ENCODE measurements around the gene OXCT1. TPM values are rescaled to one million over a fixed set of nuclear protein-coding genes. Genes with fewer than 3 reads are reported as not detected.
A peak's percentile ranks its signal among the peaks of the same experiment; 100 is the strongest.

The OXCT1 gene
- total RNA-seq (2021; fragmentation: NEBNext Ultra II Directional; extraction: Animal tissue kit (Norgen Biotek cat#: 25700)) (25.8 and 28.2 TPM in 2 replicates), polyA plus RNA-seq (2011; rRNA removed) (5.2 and 10.1 TPM in 2 replicates), polyA minus RNA-seq (2011; rRNA and poly(A)+ RNA removed) (13.0 and 20.7 TPM in 2 replicates)
- 11.8 TPM for polyA plus RNA-seq (2011; cell fraction: cytosol; rRNA removed)
- polyA plus RNA-seq (2011; cell fraction: nucleus; rRNA removed), result 8.4 TPM
- 24.7 to 39.8 TPM (median 25.8 TPM) in 4 replicates for polyA plus RNA-seq (2012, experiment 1 of 2)
- 2.2 TPM for polyA plus RNA-seq (2012, experiment 2 of 2)
- polyA plus RNA-seq (2013, experiment 1 of 2), result 13.5 TPM
- 13.7 TPM for polyA plus RNA-seq (2013, experiment 2 of 2)
- polyA minus RNA-seq (2011; cell fraction: cytosol; rRNA and poly(A)+ RNA removed), result 13.1 TPM
- polyA minus RNA-seq (2011; cell fraction: nucleus; rRNA and poly(A)+ RNA removed), result 19.8 TPM
- long read RNA-seq, experiment 1, transcript OXCT1-201 (17 exons, 3,388 nt), result major isoform, 6 of 32 reads
- long read RNA-seq, experiment 1, partial matches to known transcripts, result 13 of 32 reads
- long read RNA-seq, experiment 1, other reads (novel, unspliced or antisense), result 12 of 32 reads
- long read RNA-seq, experiment 2, transcript OXCT1-201 (17 exons, 3,388 nt), result major isoform, 9 of 15 reads
- long read RNA-seq, experiment 2, partial matches to known transcripts, result 4 of 15 reads
- long read RNA-seq, experiment 2, other reads (novel, unspliced or antisense), result 1 of 15 reads

DNA sequence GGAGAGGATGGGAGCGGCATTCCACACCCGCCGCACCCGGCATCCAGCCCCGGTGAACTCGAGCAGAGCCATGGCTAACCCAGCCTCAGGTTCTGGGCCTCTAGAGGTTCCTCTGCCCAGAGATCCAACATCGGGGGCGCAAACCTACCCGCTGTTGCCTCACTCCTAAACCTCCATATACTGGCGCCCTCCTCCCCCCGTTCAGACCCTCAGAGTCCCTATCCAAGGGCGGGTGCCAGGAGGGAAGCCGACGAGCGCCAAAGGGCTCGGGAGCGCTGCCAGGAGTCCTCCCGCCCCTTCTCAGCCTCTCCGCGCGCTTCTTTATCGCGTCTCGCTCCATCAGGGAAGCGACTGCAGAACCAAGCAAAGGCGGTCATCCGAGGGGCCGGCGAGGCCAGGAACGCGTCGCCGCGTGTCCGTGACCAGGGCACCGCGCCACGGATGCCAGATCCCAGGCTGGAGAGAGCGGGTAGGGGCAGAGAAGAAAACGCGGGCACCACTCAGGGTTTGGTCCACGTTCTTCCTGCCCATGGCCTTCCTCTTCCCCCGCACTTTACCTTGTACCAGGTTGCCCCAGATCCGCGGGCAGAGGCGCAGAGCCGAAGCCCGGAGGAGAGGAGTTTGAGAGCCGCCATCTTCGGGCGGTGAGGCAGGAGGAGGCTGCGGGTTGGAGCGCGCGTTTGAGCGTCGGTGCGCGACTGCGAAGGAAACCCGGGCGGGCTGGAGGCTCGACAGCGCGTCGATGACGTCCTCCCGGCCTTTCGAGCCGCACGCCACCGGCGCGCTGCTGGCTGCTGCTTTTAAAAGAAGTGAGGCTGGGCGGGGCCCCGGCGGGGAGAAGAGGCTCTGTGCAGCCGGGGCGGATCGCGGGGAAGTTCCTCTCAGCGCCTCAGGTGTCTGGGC, at the start of gene OXCT1:
TSS of gene OXCT1 (minus strand) at position 702 of the 903 bp plus-strand sequence. CDS start at position 635, 67 bp downstream.
- H3K4me1 ChIP-seq (replicated peaks in 1 of 4; ENCODE audit: control insufficient read depth in 3 of 4, insufficient read depth in 4 of 4, low read length in 3 of 4), result peaks cover 0 to 10% (median 3%) of the 10 kb centered on the region in 4 experiments; a peak in 4 of 7 replicates
- H3K4me2 ChIP-seq (ENCODE audit: insufficient read depth in 1 of 2, low read depth in 2 of 2, low read length in 2 of 2), result peak within 1 kb of the TSS; percentile 70 to 72
- H3K79me2 ChIP-seq (ENCODE audit: control insufficient read depth in 1 of 2, insufficient read depth in 2 of 2, low read length in 2 of 2), result peaks cover 0 to 16% of the 10 kb centered on the region in 2 experiments; a peak in 2 of 4 replicates
- no peak within 1 kb of the TSS; the same call in 1 of the 2 replicates for H2BK5ac ChIP-seq (ENCODE audit: low read depth, low read length)
- no peak for FAIRE-seq
- peak within 1 kb of the TSS; percentile 94 for H4K8ac ChIP-seq (ENCODE audit: extremely low read depth, insufficient read depth, low read length)
- H2BK12ac ChIP-seq (ENCODE audit: low read depth, low read length), result peak within 1 kb of the TSS; percentile 52; the same call in 1 of the 2 replicates
- CTCF ChIA-PET (ENCODE audit: partially characterized antibody), result interaction anchor here (1.4 kb wide), 1 partner anchor 14 kb away, joined by 11 read pairs; no protein-coding TSS in a partner anchor
- H3K27me3 ChIP-seq (replicated peaks in 1 of 4; ENCODE audit: control insufficient read depth in 3 of 4, extremely low read depth in 1 of 4, insufficient read depth in 3 of 4, low read length in 3 of 4), result peaks cover 0 to 24% (median 8%) of the 10 kb centered on the region in 4 experiments; a peak in 5 of 7 replicates
- H2AFZ ChIP-seq (ENCODE audit: low read length), result peak within 1 kb of the TSS; percentile 98
- peak within 1 kb of the TSS; percentile 76 to 84 (median 82) for H3K9ac ChIP-seq (replicated peaks in 1 of 4; ENCODE audit: extremely low read depth in 1 of 4, low read depth in 3 of 4, low read length in 3 of 4)
- peaks cover 2 to 3% of the 10 kb centered on the region in 2 experiments for H4K20me1 ChIP-seq (replicated peaks in 1 of 2; ENCODE audit: control insufficient read depth in 1 of 2, insufficient read depth in 2 of 2, low read length in 2 of 2)
- no peak within 1 kb of the TSS for H3K23ac ChIP-seq (ENCODE audit: insufficient read length)
- peak within 1 kb of the TSS; percentile 60 for H2BK120ac ChIP-seq (replicated peaks; ENCODE audit: low read depth, low read length)
- H3K79me1 ChIP-seq (ENCODE audit: low read depth, low read length), result 0 out of 2 replicates have a peak, but pooled peaks cover 2% of the 10 kb centered on the region
- 0 out of 2 replicates have a peak within 1 kb of the TSS, but pooled peaks have one; percentile 72 for H2BK15ac ChIP-seq (ENCODE audit: low read length)
- DNase-seq (ENCODE audit: low read depth in 1 of 2, low spot score in 2 of 2), result peak; percentile 54 to 81
- H3K14ac ChIP-seq (ENCODE audit: insufficient read length), result no peak within 1 kb of the TSS
- peaks cover 11% of the 10 kb centered on the region; the same call in 1 of the 2 replicates for H3K23me2 ChIP-seq (ENCODE audit: low read depth, low read length)
- POLR2A ChIA-PET (ENCODE audit: partially characterized antibody), result interaction anchor here (0.9 to 2.5 kb wide), 5 partner anchors 11 to 77 kb away, joined by 3 to 17 read pairs (median 4); partner anchors contain the start of gene RIMOC1
- WGBS, 2 experiments (ENCODE audit: extremely low coverage in 1 of 2, insufficient coverage in 1 of 2, insufficient read length in 1 of 2, insufficient replicate concordance in 2 of 2, low coverage in 1 of 2, low lambda C conversion rate in 2 of 2, missing lambda C conversion rate in 1 of 2), result 1% methylated on average over 64 of the region's 82 CpGs; no CpG with 5 or more reads in 1 of the 2 experiments
- H4K91ac ChIP-seq (replicated peaks; ENCODE audit: insufficient read length, low read length), result peak within 1 kb of the TSS; percentile 95
- H3K9me3 ChIP-seq (ENCODE audit: insufficient read depth in 2 of 2, low read depth in 1 of 2, low read length in 1 of 2), result no peaks in the 10 kb centered on the region
- H3K36me3 ChIP-seq (ENCODE audit: control insufficient read depth in 2 of 4, insufficient read depth in 4 of 4, low read length in 3 of 4), result no peaks in the 10 kb centered on the region
- H3K4me3 ChIP-seq (ENCODE audit: extremely low read depth in 1 of 4, insufficient read depth in 2 of 4, low read depth in 3 of 4, low read length in 4 of 4), result peak within 1 kb of the TSS; percentile 61 to 86 (median 80)
- H2BK20ac ChIP-seq (ENCODE audit: low read length), result no peak within 1 kb of the TSS; the same call in 1 of the 2 replicates
- no peak within 1 kb of the TSS for H2AK5ac ChIP-seq (ENCODE audit: low read depth, low read length)
- peak within 1 kb of the TSS; percentile 36 for H4K5ac ChIP-seq (ENCODE audit: insufficient read length, low read depth, low read length)
- H3K18ac ChIP-seq (ENCODE audit: extremely low read depth, low read length), result peak within 1 kb of the TSS; percentile 83
- H3K56ac ChIP-seq (replicated peaks; ENCODE audit: insufficient read length, low read depth, low read length), result no peak within 1 kb of the TSS
- H3K27ac ChIP-seq (ENCODE audit: low read depth, low read length), result no peak within 1 kb of the TSS
- peak within 1 kb of the TSS; percentile 83 for H3K4ac ChIP-seq (replicated peaks; ENCODE audit: insufficient read length, low read depth, low read length)
- TF ChIP-seq RNF2 (IDR thresholded peaks at IDR 0.05; ENCODE audit: borderline replicate concordance, low read depth, low read length, missing control alignments, poor library complexity, severe bottlenecking) (peak; percentile 32), RFX5 (IDR thresholded peaks at IDR 0.05; ENCODE audit: borderline replicate concordance, low read depth, low read length) (no peak), SP2 (IDR thresholded peaks at IDR 0.05; ENCODE audit: low read length) (no peak), CBX8 (IDR thresholded peaks at IDR 0.05; ENCODE audit: borderline replicate concordance, low read depth, low read length) (no peak), POLR2A (IDR thresholded peaks at IDR 0.05; ENCODE audit: control extremely low read depth in 1 of 2, low read depth in 2 of 2, low read length in 2 of 2) (peak; percentile 90 to 92), RBBP5 (IDR thresholded peaks at IDR 0.05; ENCODE audit: borderline replicate concordance, low read depth, low read length) (peak; percentile 77; the same call in 1 of the 2 replicates), SP1 (IDR thresholded peaks at IDR 0.05; ENCODE audit: low read depth, low read length) (no peak)

Data from H1 (cell line).